Ishikawa (cell line): ENCODE results near the gene HTRA3.

Experiments
- EP300 ChIP-seq: IDR thresholded peaks from 2 replicates; pipeline ENCODE4 v1.6.1; 2012; ENCODE audit warnings: borderline replicate concordance
- TEAD4 ChIP-seq: IDR thresholded peaks from 2 replicates; pipeline ENCODE4 v1.6.1; 2012

GRCh38 chr4:8264106-8264505 is 5.4 kb upstream of the HTRA3 start:
- TF ChIP-seq EP300 (no peak), TEAD4 (no peak)
